Measurements from ENCODE around the gene COL13A1. TPM values are rescaled to one million over a fixed set of nuclear protein-coding genes. Genes with fewer than 3 reads are reported as not detected.

COL13A1 gene
- total and polyA plus RNA-seq, 2 experiments from 2014 or later, result 5.2 to 8.6 TPM

DNA sequence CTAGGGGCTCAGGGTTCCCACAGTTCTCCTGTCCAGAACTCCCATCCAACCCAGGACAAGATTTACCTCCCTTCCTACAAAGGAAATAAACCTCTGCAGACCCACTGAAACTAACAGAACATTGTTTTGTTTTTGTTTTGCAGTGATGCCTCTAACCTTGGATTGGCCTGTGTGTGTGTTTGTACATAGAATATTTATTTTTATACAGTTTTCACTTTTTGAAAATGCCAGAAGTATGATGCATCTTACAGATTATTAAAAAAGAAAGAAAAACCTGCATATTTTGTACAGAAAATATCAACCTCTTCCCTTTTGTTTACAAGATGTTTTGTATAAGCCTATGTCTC, 156.8 kb downstream of the COL13A1 start (continued):
- TF ChIP-seq, protein P1, sequence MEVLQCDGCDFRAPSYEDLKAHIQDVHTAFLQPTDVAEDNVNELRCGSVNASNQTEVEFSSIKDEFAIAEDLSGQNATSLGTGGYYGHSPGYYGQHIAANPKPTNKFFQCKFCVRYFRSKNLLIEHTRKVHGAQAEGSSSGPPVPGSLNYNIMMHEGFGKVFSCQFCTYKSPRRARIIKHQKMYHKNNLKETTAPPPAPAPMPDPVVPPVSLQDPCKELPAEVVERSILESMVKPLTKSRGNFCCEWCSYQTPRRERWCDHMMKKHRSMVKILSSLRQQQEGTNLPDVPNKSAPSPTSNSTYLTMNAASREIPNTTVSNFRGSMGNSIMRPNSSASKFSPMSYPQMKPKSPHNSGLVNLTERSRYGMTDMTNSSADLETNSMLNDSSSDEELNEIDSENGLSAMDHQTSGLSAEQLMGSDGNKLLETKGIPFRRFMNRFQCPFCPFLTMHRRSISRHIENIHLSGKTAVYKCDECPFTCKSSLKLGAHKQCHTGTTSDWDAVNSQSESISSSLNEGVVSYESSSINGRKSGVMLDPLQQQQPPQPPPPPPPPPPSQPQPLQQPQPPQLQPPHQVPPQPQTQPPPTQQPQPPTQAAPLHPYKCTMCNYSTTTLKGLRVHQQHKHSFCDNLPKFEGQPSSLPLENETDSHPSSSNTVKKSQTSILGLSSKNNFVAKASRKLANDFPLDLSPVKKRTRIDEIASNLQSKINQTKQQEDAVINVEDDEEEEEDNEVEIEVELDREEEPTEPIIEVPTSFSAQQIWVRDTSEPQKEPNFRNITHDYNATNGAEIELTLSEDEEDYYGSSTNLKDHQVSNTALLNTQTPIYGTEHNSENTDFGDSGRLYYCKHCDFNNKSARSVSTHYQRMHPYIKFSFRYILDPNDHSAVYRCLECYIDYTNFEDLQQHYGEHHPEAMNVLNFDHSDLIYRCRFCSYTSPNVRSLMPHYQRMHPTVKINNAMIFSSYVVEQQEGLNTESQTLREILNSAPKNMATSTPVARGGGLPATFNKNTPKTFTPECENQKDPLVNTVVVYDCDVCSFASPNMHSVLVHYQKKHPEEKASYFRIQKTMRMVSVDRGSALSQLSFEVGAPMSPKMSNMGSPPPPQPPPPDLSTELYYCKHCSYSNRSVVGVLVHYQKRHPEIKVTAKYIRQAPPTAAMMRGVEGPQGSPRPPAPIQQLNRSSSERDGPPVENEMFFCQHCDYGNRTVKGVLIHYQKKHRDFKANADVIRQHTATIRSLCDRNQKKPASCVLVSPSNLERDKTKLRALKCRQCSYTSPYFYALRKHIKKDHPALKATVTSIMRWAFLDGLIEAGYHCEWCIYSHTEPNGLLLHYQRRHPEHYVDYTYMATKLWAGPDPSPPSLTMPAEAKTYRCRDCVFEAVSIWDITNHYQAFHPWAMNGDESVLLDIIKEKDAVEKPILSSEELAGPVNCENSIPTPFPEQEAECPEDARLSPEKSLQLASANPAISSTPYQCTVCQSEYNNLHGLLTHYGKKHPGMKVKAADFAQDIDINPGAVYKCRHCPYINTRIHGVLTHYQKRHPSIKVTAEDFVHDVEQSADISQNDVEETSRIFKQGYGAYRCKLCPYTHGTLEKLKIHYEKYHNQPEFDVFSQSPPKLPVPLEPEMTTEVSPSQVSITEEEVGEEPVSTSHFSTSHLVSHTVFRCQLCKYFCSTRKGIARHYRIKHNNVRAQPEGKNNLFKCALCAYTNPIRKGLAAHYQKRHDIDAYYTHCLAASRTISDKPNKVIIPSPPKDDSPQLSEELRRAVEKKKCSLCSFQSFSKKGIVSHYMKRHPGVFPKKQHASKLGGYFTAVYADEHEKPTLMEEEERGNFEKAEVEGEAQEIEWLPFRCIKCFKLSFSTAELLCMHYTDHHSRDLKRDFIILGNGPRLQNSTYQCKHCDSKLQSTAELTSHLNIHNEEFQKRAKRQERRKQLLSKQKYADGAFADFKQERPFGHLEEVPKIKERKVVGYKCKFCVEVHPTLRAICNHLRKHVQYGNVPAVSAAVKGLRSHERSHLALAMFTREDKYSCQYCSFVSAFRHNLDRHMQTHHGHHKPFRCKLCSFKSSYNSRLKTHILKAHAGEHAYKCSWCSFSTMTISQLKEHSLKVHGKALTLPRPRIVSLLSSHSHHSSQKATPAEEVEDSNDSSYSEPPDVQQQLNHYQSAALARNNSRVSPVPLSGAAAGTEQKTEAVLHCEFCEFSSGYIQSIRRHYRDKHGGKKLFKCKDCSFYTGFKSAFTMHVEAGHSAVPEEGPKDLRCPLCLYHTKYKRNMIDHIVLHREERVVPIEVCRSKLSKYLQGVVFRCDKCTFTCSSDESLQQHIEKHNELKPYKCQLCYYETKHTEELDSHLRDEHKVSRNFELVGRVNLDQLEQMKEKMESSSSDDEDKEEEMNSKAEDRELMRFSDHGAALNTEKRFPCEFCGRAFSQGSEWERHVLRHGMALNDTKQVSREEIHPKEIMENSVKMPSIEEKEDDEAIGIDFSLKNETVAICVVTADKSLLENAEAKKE (CRISPR knock-in tag; IDR thresholded peaks at IDR 0.05), result no peak
- TF ChIP-seq POLR2AphosphoS5 (IDR thresholded peaks at IDR 0.05; ENCODE audit: low read depth) (no peak), ZNF331 (CRISPR knock-in tag; IDR thresholded peaks at IDR 0.05; ENCODE audit: low read depth) (no peak)

DNA sequence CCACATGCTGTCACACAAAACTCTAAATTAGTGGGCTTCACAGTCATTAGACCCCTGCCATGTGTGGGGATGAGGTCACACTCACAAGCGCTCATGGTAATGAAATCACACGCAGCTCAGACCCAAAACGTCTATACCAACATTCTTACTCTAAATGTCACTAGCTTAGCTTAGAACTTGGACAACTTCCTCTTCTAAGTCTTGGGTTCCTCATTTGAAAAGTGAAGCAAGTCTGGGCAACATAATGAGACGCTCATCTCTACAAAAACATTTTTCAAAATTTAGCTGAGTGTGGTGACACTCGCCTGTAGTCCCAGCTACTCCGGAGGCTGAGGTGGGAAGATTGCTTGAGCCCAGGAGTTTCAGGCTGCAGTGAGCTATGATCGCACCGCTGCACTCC, 158.2 kb downstream of the COL13A1 start:
- Mint-ChIP-seq H3K27ac (no peak overlapping the region), H3K4me1 (peaks cover 11% of the 10 kb centered on the region; the same call in 2 of the 3 replicates), H3K27me3 (ENCODE audit: insufficient read depth, low read depth, poor library complexity) (peaks cover 20% of the 10 kb centered on the region), H3K36me3 (ENCODE audit: low read depth) (no peaks in the 10 kb centered on the region; the same call in 2 of the 3 replicates), H3K4me3 (no peak overlapping the region), H3K9me3 (no peaks in the 10 kb centered on the region)
- DNase-seq (ENCODE audit: low spot score) (no peak), ATAC-seq (no peak)
- Histone ChIP-seq H3K79me2 (replicated peaks; ENCODE audit: insufficient read depth) (no peaks in the 10 kb centered on the region), H3K27ac (ENCODE audit: low read depth) (no peak overlapping the region), H3K4me3 (no peak overlapping the region), H3K27me3 (ENCODE audit: insufficient read depth) (no peaks in the 10 kb centered on the region), H2AFZ (no peak overlapping the region), H3K4me1 (ENCODE audit: insufficient read depth) (no peaks in the 10 kb centered on the region), H4K20me1 (replicated peaks; ENCODE audit: insufficient read depth) (no peaks in the 10 kb centered on the region), H3K4me2 (no peak overlapping the region), H3K9me2 (ENCODE audit: insufficient read depth) (no peaks in the 10 kb centered on the region), H3K36me3 (ENCODE audit: insufficient read depth) (no peaks in the 10 kb centered on the region), H3F3A (replicated peaks; ENCODE audit: low read depth) (no peaks in the 10 kb centered on the region)
- TF ChIP-seq STAT1 (IDR thresholded peaks at IDR 0.05; ENCODE audit: unreplicated experiment), result no peak
- no peak for TF ChIP-seq NANOG (IDR thresholded peaks at IDR 0.05; ENCODE audit: borderline replicate concordance)
- no peak for TF ChIP-seq EZH2phosphoT487 (IDR thresholded peaks at IDR 0.05; ENCODE audit: unreplicated experiment)
- TF ChIP-seq CREB1 (CRISPR knock-in tag; IDR thresholded peaks at IDR 0.05; ENCODE audit: low read depth), result no peak
